K562 (cell line): ENCODE measurements around the gene GRWD1. TPM values are rescaled to one million over a fixed set of nuclear protein-coding genes. Genes with fewer than 3 reads are reported as not detected.
A peak's percentile ranks its signal among the peaks of the same experiment; 100 is the strongest.

Experiments used
- ELF4 ChIP-seq: fragments of 450-650 bp; formaldehyde crosslinking; IDR thresholded peaks from 2 replicates; pipeline ENCODE4 v1.4.0; 2022; ENCODE audit warnings: missing genetic modification characterization
- GTF2F1 ChIP-seq: IDR thresholded peaks from 2 replicates; pipeline ENCODE4 v1.6.1; 2011; ENCODE audit warnings: low read depth, low read length, improper control_type of control experiment
- HMBOX1 ChIP-seq: sonication (generic); IDR thresholded peaks from 2 replicates; pipeline ENCODE4 v1.6.1; 2016
- NCOA1 ChIP-seq: fragments of 450-650 bp; IDR thresholded peaks from 2 replicates; pipeline ENCODE4 v1.6.1; 2016; ENCODE audit warnings: low read depth
- NR2C1 ChIP-seq, 2 experiments: fragments of 450-650 bp; IDR thresholded peaks; 2 replicates each; pipeline ENCODE4 v1.6.1; 2017; ENCODE audit warnings: mild to moderate bottlenecking in 2 of 2, antibody characterized with exemption in 1 of 2, inconsistent platforms in 1 of 2, missing compliant biosample characterization in 1 of 2, missing genetic modification characterization in 1 of 2
- NR2C2 ChIP-seq, 2 experiments: fragments of 200-800 bp in 1 of 2; sonication (Bioruptor generic) in 1 of 2; sonication (generic) in 1 of 2; formaldehyde crosslinking in 1 of 2; IDR thresholded peaks; 2 replicates each; pipeline versions ENCODE4 v1.6.1 to v1.8.0; 2016 to 2022; ENCODE audit warnings: mild to moderate bottlenecking in 1 of 2, missing compliant biosample characterization in 1 of 2, missing genetic modification characterization in 1 of 2, missing genetic modification reagents in 1 of 2
- NR4A1 ChIP-seq, 2 experiments: fragments of 250-450 bp in 1 of 2; fragments of 450-650 bp in 1 of 2; sonication (Bioruptor Pico) in 1 of 2; IDR thresholded peaks; 2 replicates each; pipeline versions ENCODE4 v1.4.0 to v1.6.1; 2016 to 2020; ENCODE audit warnings: mild to moderate bottlenecking in 2 of 2, missing compliant biosample characterization in 1 of 2, missing genetic modification characterization in 1 of 2, moderate library complexity in 1 of 2
- PML ChIP-seq: IDR thresholded peaks from 2 replicates; pipeline ENCODE4 v1.6.1; 2012; ENCODE audit warnings: low read length, inconsistent platforms
- POLR2G ChIP-seq: fragments of 200-400 bp; formaldehyde crosslinking; IDR thresholded peaks from 2 replicates; pipeline ENCODE4 v1.6.1; 2017; ENCODE audit warnings: low read depth, mild to moderate bottlenecking, antibody characterized with exemption, low read length, moderate library complexity
- PYGO2 ChIP-seq: fragments of 450-650 bp; IDR thresholded peaks from 2 replicates; pipeline ENCODE4 v1.6.1; 2016; ENCODE audit warnings: mild to moderate bottlenecking, missing genetic modification characterization, moderate library complexity, missing compliant biosample characterization
- RERE ChIP-seq: sonication (generic); formaldehyde crosslinking; IDR thresholded peaks from 2 replicates; pipeline ENCODE4 v1.8.0; 2023; ENCODE audit warnings: missing genetic modification reagents, mild to moderate bottlenecking, borderline replicate concordance
- SMARCC2 ChIP-seq: fragments of 450-650 bp; IDR thresholded peaks from 2 replicates; pipeline ENCODE4 v1.6.1; 2017; ENCODE audit warnings: antibody characterized with exemption, moderate library complexity, mild to moderate bottlenecking, low read depth
- SREBF2 ChIP-seq: sonication (generic); formaldehyde crosslinking; IDR thresholded peaks from 2 replicates; pipeline ENCODE4 v1.4.0; 2020; ENCODE audit warnings: mild to moderate bottlenecking, missing genetic modification reagents
- SRSF1 ChIP-seq: fragments of 200-400 bp; formaldehyde crosslinking; IDR thresholded peaks from 2 replicates; pipeline ENCODE4 v1.6.1; 2017; ENCODE audit warnings: mild to moderate bottlenecking, low read depth, low read length, moderate library complexity
- ZBTB1 ChIP-seq: sonication (generic); formaldehyde crosslinking; IDR thresholded peaks from 2 replicates; pipeline ENCODE4 v1.8.1; 2023; ENCODE audit warnings: missing genetic modification reagents, low read depth, mild to moderate bottlenecking, borderline replicate concordance
- ZBTB7A ChIP-seq: IDR thresholded peaks from 2 replicates; pipeline ENCODE4 v1.6.1; 2011; ENCODE audit warnings: low read depth, mild to moderate bottlenecking, low read length, moderate library complexity, borderline replicate concordance; ENCODE audit not compliant: control insufficient read depth
- ZNF263 ChIP-seq: sonication (generic); formaldehyde crosslinking; IDR thresholded peaks from 2 replicates; pipeline ENCODE4 v1.8.0; 2022; ENCODE audit warnings: mild to moderate bottlenecking, missing genetic modification reagents, borderline replicate concordance
- ZSCAN29 ChIP-seq: fragments of 450-650 bp; IDR thresholded peaks from 2 replicates; pipeline ENCODE4 v1.6.1; 2017
- polyA plus RNA-seq, 8 experiments: library from polyadenylated mRNA; depleted of rRNA in 4 of 8; stranded (reverse) in 5 of 8; unstranded in 3 of 8; fragments of >200 nt; fragmentation: Nextera tagmentation in 2 of 8; fragmentation: Illumina TruSeq in 1 of 8; extraction: Ambion mirVana in 2 of 8; extraction: Trizol in 1 of 8; gene quantifications; 2 replicates each; pipeline versions ENCODE4 v1.2.1 to v1.2.3, GENCODE V29; 2011 to 2014; ENCODE audit warnings: inconsistent platforms in 1 of 8, missing spikeins in 1 of 8
- total RNA-seq, 7 experiments: library from RNA; depleted of rRNA in 6 of 7; stranded (reverse); fragments of >200 nt in 6 of 7; fragmentation: Illumina TruSeq in 2 of 7; extraction: Trizol in 2 of 7; gene quantifications; 2 replicates each; pipeline versions ENCODE4 v1.2.1 to v1.2.3, GENCODE V29; 2011 to 2021; ENCODE audit warnings: low replicate concordance in 1 of 7
- TF ChIP-seq, protein P1 (sequence below): sonication (generic); formaldehyde crosslinking; IDR thresholded peaks from 2 replicates; pipeline ENCODE4 v1.8.0; 2022; ENCODE audit warnings: missing genetic modification reagents, mild to moderate bottlenecking, moderate library complexity, borderline replicate concordance

Gene GRWD1
- total and polyA plus RNA-seq, 9 of the 15 experiments (the other 6 are each of a cell fraction or from before 2014, with no cell fraction given), result 1.5 to 87.2 (median 24.5) TPM

DNA sequence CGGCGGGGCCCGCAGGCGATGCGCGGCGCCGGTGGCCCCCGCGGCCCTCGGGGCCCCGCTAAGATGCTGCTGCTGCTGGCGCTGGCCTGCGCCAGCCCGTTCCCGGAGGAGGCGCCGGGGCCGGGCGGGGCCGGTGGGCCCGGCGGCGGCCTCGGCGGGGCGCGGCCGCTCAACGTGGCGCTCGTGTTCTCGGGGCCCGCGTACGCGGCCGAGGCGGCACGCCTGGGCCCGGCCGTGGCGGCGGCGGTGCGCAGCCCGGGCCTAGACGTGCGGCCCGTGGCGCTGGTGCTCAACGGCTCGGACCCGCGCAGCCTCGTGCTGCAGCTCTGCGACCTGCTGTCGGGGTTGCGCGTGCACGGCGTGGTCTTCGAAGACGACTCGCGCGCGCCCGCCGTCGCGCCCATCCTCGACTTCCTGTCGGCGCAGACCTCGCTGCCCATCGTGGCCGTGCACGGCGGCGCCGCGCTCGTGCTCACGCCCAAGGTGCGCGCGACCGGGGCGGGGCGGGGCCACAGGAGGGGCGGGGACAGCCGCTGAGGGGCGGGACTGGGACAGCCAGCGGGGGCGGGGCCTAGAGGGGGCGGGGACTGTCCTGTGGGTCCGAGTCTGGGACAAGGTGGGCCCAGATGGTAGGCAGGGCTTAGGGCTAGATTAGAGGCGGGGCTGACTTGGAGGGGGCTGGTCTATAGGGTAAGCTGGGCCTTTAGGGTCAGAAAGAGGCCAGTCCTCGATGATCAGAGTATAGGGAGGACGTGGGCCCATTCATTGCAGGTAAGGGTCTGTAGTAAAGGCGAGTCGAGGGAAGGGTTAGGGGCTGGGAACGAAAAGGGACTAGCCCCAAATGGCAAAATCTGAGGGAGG lies 47.2 kb upstream of the GRWD1 start (continued):
- TF ChIP-seq RERE (0 out of 2 replicates have a peak, but pooled peaks have one; percentile 65), ZBTB1 (CRISPR knock-in tag) (0 out of 2 replicates have a peak, but pooled peaks have one; percentile 70), NR4A1 (CRISPR knock-in tag; IDR thresholded peaks at IDR 0.05) (no peak), NR4A1 (tag; IDR thresholded peaks at IDR 0.05) (0 out of 2 replicates have a peak, but pooled peaks have one; percentile 34), NR2C2 (CRISPR knock-in tag; IDR thresholded peaks at IDR 0.05) (no peak), NR2C2 (tag; IDR thresholded peaks at IDR 0.05) (peak; percentile 69), ZSCAN29 (no peak; the same call in 1 of the 2 replicates), SREBF2 (CRISPR knock-in tag) (no peak), ZBTB7A (peak; percentile 60; the same call in 1 of the 2 replicates), NR2C1 (IDR thresholded peaks at IDR 0.05) (no peak), NR2C1 (tag; IDR thresholded peaks at IDR 0.05) (no peak), ZNF263 (no peak), GTF2F1 (no peak), NCOA1 (no peak), ELF4 (CRISPR knock-in tag) (peak; percentile 73; the same call in 1 of the 2 replicates), POLR2G (peak; percentile 85), PYGO2 (tag) (no peak), SRSF1 (no peak), HMBOX1 (peak; percentile 40; the same call in 1 of the 2 replicates), SMARCC2 (no peak), PML (peak; percentile 61; the same call in 1 of the 2 replicates)
- TF ChIP-seq, protein P1, sequence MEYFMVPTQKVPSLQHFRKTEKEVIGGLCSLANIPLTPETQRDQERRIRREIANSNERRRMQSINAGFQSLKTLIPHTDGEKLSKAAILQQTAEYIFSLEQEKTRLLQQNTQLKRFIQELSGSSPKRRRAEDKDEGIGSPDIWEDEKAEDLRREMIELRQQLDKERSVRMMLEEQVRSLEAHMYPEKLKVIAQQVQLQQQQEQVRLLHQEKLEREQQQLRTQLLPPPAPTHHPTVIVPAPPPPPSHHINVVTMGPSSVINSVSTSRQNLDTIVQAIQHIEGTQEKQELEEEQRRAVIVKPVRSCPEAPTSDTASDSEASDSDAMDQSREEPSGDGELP (CRISPR knock-in tag), result no peak
